Gastroesophageal sphincter (tissue), 4 donors: ENCODE results near the gene GMDS. TPM values are rescaled to one million over a fixed set of nuclear protein-coding genes. Genes with fewer than 3 reads are reported as not detected.

Experiments used
- ATAC-seq: fragments of 150-250 bp; one replicate; pipeline ENCODE4 v1.9.1; 2016; ENCODE audit warnings: mild to moderate bottlenecking, moderate library complexity
- H3K27ac ChIP-seq, 4 donors: fragments of 200-600 bp; sonication (generic) in 3 of 4; 1 replicate in 3 of 4; 2 replicates in 1 of 4; pipeline ENCODE4 v1.5.1; 2016 to 2019
- H3K27me3 ChIP-seq: fragments of 200-600 bp; sonication (generic); one replicate; pipeline ENCODE4 v1.5.1; 2019
- H3K36me3 ChIP-seq, 2 donors: fragments of 200-600 bp; sonication (generic); one replicate each; pipeline ENCODE4 v1.5.1; 2019; ENCODE audit warnings: control low read depth in 1 of 2
- H3K4me1 ChIP-seq, 3 donors: fragments of 200-600 bp; sonication (generic); 1 replicate in 2 of 3; 2 replicates in 1 of 3; pipeline ENCODE4 v1.5.1; 2016 to 2019; ENCODE audit warnings: control low read depth in 2 of 3
- H3K4me3 ChIP-seq, 2 donors: fragments of 200-600 bp; sonication (generic); one replicate each; pipeline ENCODE4 v1.5.1; 2019; ENCODE audit warnings: mild to moderate bottlenecking in 1 of 2, moderate library complexity in 1 of 2
- H3K9me3 ChIP-seq, 3 donors: fragments of 200-600 bp; sonication (generic); one replicate each; pipeline ENCODE4 v1.5.1; 2017 to 2019; ENCODE audit warnings: control low read depth in 2 of 3
- EP300 ChIP-seq: sonication (generic); formaldehyde crosslinking; IDR thresholded peaks from one replicate; pipeline ENCODE4 v1.6.1; 2017; ENCODE audit warnings: antibody characterized with exemption, mild to moderate bottlenecking
- POLR2A ChIP-seq, 2 donors: fragments of 450-650 bp; IDR thresholded peaks; one replicate each; pipeline ENCODE4 v1.6.1; 2017; ENCODE audit warnings: antibody characterized with exemption in 2 of 2, mild to moderate bottlenecking in 2 of 2, moderate library complexity in 1 of 2
- POLR2AphosphoS5 ChIP-seq: sonication (generic); formaldehyde crosslinking; IDR thresholded peaks from one replicate; pipeline ENCODE4 v1.6.1; 2017; ENCODE audit warnings: antibody characterized with exemption
- WGBS, 2 donors: methylation state at CpG; one replicate each; pipeline ENCODE4 v1.1.5; 2018; ENCODE audit warnings: low coverage in 1 of 2; 5-methylcytosine and 5-hydroxymethylcytosine counted together
- total RNA-seq, 4 donors: library from RNA; depleted of rRNA; stranded (reverse); fragments of >200 nt; gene quantifications; one replicate each; pipeline ENCODE4 v1.1.0, GENCODE V29; 2016
- TF ChIP-seq, protein P1 (sequence below), 4 experiments: fragments of 200-600 bp in 2 of 4; fragments of 450-650 bp in 2 of 4; sonication (generic) in 1 of 4; IDR thresholded peaks; one replicate each; pipeline ENCODE4 v1.5.1; 2017 to 2019; ENCODE audit warnings: antibody characterized with exemption in 4 of 4, mild to moderate bottlenecking in 2 of 4, moderate library complexity in 2 of 4

The GMDS gene
- total RNA-seq, 4 donors from 2014 or later = 5.0 to 14.7 (median 6.4) TPM

DNA sequence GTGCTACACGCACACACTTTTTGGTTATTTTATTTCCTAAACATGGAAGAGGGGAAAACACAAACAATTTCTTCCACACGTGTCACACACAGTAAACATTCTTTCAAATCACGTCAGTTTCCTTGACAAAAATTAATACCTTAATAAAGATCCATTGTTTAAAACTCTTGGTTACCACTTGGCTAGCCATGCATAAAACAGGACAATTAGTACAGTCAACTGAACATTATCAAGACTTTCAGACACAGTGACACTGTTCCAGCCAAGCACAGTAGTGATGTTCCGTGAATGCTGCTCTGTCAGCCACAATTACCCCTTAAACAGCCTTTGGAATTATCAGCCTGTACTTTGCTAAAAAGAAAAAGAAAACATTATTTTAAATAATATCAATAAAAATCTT lies 50.8 kb downstream of the GMDS start:
- no peaks in the 10 kb centered on the region for H3K9me3 ChIP-seq
- no peaks in the 10 kb centered on the region for H3K36me3 ChIP-seq
- TF ChIP-seq, protein P1, sequence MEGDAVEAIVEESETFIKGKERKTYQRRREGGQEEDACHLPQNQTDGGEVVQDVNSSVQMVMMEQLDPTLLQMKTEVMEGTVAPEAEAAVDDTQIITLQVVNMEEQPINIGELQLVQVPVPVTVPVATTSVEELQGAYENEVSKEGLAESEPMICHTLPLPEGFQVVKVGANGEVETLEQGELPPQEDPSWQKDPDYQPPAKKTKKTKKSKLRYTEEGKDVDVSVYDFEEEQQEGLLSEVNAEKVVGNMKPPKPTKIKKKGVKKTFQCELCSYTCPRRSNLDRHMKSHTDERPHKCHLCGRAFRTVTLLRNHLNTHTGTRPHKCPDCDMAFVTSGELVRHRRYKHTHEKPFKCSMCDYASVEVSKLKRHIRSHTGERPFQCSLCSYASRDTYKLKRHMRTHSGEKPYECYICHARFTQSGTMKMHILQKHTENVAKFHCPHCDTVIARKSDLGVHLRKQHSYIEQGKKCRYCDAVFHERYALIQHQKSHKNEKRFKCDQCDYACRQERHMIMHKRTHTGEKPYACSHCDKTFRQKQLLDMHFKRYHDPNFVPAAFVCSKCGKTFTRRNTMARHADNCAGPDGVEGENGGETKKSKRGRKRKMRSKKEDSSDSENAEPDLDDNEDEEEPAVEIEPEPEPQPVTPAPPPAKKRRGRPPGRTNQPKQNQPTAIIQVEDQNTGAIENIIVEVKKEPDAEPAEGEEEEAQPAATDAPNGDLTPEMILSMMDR (IDR thresholded peaks at IDR 0.05) = no peak
- TF ChIP-seq POLR2A (IDR thresholded peaks at IDR 0.05) (no peak), POLR2AphosphoS5 (no peak), EP300 (no peak)
- H3K27ac ChIP-seq = no peak overlapping the region
- H3K4me1 ChIP-seq = no peaks in the 10 kb centered on the region
- 71 to 80% methylated on average over 4 of the region's 4 CpGs for WGBS, 2 donors
- H3K27me3 ChIP-seq = no peaks in the 10 kb centered on the region
- H3K4me3 ChIP-seq = no peak overlapping the region
- ATAC-seq = no peak

DNA sequence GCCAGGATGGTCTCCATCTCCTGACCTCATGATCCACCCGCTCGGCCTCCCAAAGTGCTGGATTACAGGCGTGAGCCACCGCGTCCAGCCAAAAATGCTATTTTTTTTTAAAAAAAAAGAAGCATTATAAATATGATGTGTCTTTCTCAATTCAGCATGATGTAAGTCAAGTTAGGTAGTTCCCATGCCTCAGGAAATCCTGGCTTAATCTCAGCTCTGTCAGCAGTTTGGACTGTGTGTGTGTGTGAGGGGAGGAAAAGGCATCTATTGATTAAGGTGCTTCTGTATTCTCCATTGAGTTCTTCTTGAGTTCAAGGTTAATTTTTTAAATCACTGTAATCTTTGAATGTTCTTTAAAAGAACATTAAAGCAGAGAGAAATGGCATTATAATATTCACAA lies 51.5 kb downstream of the GMDS start:
- Histone ChIP-seq H3K4me3 (no peak overlapping the region), H3K4me1 (no peaks in the 10 kb centered on the region), H3K27me3 (no peaks in the 10 kb centered on the region), H3K9me3 (no peaks in the 10 kb centered on the region), H3K27ac (no peak overlapping the region), H3K36me3 (no peaks in the 10 kb centered on the region)
- no peak for ATAC-seq
- no peak for TF ChIP-seq EP300
- TF ChIP-seq, protein P1 (IDR thresholded peaks at IDR 0.05) = no peak
- TF ChIP-seq POLR2AphosphoS5 = no peak
- no peak for TF ChIP-seq POLR2A (IDR thresholded peaks at IDR 0.05)
- WGBS, 2 donors = 90 to 100% methylated on average over 5 of the region's 5 CpGs

DNA sequence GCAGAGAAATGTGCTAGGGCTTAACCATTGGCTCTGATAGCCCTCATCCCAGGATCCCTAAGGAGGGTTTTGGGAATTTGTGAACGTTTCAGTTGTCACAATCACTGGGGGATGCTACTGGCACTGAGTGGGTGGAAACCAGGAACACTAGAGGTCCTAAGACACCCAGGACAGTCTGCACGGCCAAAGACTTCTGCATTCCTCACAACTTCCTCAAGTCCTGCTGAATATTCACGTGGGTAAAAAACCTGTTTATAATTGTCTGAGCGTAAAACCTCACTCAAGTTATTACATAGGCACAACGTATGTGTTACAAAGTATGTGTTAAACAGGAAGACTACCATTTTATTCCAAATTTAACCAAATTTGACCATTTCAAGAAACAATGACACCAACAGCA lies 52.4 kb downstream of the GMDS start:
- 74 to 89% methylated on average over 4 to 5 of the region's 5 CpGs for WGBS, 2 donors
- no peak overlapping the region for H3K4me3 ChIP-seq
- H3K27ac ChIP-seq = no peak overlapping the region
- H3K4me1 ChIP-seq = no peaks in the 10 kb centered on the region
- H3K9me3 ChIP-seq = no peaks in the 10 kb centered on the region
- no peaks in the 10 kb centered on the region for H3K27me3 ChIP-seq
- TF ChIP-seq POLR2AphosphoS5 (no peak), POLR2A (IDR thresholded peaks at IDR 0.05) (no peak), EP300 (no peak)
- TF ChIP-seq, protein P1 (IDR thresholded peaks at IDR 0.05) = no peak
- ATAC-seq = no peak
- no peaks in the 10 kb centered on the region for H3K36me3 ChIP-seq

- Histone ChIP-seq H3K36me3 (no peaks in the 10 kb centered on the region), H3K9me3 (no peaks in the 10 kb centered on the region), H3K4me1 (no peaks in the 10 kb centered on the region), H3K4me3 (no peak overlapping the region), H3K27ac (no peak overlapping the region), H3K27me3 (no peaks in the 10 kb centered on the region)
- WGBS, 2 donors = no CpG with 5 or more reads among the region's 9 CpGs
- no peak for TF ChIP-seq POLR2A (IDR thresholded peaks at IDR 0.05)
- TF ChIP-seq POLR2AphosphoS5 = no peak
- TF ChIP-seq, protein P1 (IDR thresholded peaks at IDR 0.05) = no peak
- TF ChIP-seq EP300 = no peak
- no peak for ATAC-seq
Observed at GRCh38 chr6:2191390-2191740, 54.0 kb downstream of the GMDS start.

DNA sequence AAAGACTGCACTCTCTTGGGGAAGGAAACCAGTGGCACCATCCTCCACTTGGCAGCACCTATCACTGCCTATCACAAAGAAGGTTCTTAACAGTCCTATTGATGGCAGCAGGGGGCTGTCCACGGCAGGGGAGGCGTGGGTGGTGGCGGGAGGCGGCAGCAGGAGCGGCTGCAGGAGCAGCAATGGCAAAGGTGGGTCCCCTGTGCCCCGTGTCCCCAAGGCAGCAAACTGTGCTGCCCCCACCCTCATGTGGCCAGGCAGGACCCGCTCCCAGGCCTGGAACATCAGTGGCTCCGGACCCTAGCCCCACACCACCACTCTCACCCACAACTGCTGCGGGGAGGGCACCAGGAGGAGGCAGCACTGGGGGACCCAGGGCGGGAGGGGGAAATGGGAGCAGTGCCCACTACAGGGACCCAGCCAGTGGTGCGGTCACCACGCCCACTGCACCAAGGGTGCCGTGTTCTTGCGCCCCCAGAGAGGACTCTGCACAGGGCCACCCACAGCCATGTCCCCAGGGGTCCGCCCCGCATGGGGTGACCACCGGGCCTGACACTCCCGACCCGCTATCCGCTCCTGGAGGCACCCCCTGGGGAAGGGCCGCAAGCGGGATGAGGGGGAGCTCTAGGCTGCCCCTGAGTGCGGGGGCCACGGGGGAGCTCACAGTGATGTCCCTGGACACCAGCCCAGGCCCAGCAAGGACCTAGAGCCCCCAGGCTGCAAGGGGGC lies 54.6 kb downstream of the GMDS start:
- no peak for ATAC-seq
- WGBS, 2 donors = 100% methylated on average over 2 of the region's 24 CpGs; no CpG with 5 or more reads in 1 of the 2 donors

More for the DNA sequence above, 54.6 kb downstream of the GMDS start:
- H3K36me3 ChIP-seq = no peaks in the 10 kb centered on the region
- H3K4me3 ChIP-seq = no peak overlapping the region
- H3K4me1 ChIP-seq = no peaks in the 10 kb centered on the region
- no peaks in the 10 kb centered on the region for H3K27me3 ChIP-seq
- no peak for TF ChIP-seq POLR2A (IDR thresholded peaks at IDR 0.05)
- TF ChIP-seq, protein P1 (IDR thresholded peaks at IDR 0.05) = no peak
- no peak for TF ChIP-seq POLR2AphosphoS5
- TF ChIP-seq EP300 = no peak
- H3K27ac ChIP-seq = no peak overlapping the region
- H3K9me3 ChIP-seq = no peaks in the 10 kb centered on the region
